Breast epithelium (tissue), 3 donors: ENCODE data around the gene FBXL7.

Experiments used
- CTCF ChIP-seq, 3 donors: fragments of 450-650 bp; IDR thresholded peaks; one replicate each; pipeline ENCODE4 v1.5.1; 2016 to 2017; ENCODE audit warnings: antibody characterized with exemption in 3 of 3, mild to moderate bottlenecking in 3 of 3, moderate library complexity in 3 of 3
- POLR2AphosphoS5 ChIP-seq, 3 donors: sonication (generic); formaldehyde crosslinking; IDR thresholded peaks; one replicate each; pipeline ENCODE4 v1.6.1; 2017; ENCODE audit warnings: antibody characterized with exemption in 3 of 3

- no peak for TF ChIP-seq CTCF (IDR thresholded peaks at IDR 0.05)
- no peak for TF ChIP-seq POLR2AphosphoS5 (IDR thresholded peaks at IDR 0.05)
These were observed 477.9 kb downstream of the FBXL7 start for GRCh38 chr5:15977851-15978250.
